HPDE6-E6E7 (cell line): ENCODE measurements around the gene FYCO1.

Experiments
- DNase-seq: peaks from one replicate; pipeline ENCODE4 v3.0.0; 2011; ENCODE audit warnings: missing footprints; ENCODE audit errors: extremely low spot score

The FYCO1 gene

DNA sequence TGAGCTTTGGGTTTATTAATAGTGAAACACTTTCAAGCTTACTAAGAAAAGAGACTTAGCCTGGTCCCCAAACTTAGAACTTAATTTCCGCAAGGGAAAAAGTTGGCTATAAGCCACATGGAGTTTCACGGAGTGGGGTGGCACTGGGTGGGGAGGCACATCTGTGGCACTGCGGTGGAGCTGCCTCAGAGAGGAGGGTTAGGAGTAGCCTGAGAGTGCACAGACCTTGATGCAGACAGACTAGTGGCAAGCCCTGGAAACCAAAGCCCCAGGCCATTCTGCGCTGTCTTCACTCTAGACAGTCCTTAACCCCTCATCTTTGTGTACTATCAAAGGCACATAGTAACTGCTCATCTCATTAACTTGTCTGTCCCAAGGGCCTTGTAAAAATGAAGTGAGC lies 30.4 kb downstream of the FYCO1 start:
- DNase-seq = no peak

DNA sequence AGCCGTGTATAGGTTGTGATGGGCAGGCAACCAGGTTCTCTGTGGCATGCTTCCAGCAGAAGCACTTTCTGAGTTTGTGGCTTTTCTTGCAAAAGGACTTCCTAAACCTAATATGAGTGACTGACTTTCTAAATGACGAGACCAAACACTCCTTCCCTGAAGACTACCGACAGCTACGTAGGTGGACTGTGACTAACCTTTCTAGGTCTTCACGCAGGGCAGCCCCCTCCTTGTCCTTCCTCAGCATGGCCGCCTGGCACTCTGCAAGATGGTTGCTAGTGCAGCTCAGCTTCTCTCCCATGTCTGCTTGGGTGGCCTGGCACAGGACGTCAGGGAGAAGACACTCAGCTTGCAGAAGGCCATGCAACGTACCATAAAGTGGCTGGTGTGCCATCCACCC lies 31.5 kb downstream of the FYCO1 start:
- DNase-seq = no peak

DNA sequence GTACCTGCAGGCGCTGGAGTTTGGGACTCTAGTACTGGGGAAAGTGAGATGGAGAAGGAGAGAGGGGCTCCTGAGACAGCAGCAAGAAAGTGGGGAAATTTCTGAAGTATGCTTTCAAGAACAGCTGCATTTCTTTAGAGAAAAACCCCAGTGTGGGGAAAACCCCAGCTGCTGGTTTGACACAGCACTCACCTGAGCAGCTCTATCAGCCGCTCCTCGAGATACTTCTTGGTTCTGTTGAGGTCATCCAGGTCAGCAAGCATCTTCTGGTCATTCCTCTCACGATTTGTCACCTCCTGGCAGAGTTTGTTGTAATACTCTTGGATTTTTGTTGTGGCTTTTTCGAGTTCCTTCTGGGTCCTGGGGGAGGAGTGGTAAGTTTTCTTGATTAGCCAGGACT lies 33.6 kb downstream of the FYCO1 start:
- no peak for DNase-seq

DNA sequence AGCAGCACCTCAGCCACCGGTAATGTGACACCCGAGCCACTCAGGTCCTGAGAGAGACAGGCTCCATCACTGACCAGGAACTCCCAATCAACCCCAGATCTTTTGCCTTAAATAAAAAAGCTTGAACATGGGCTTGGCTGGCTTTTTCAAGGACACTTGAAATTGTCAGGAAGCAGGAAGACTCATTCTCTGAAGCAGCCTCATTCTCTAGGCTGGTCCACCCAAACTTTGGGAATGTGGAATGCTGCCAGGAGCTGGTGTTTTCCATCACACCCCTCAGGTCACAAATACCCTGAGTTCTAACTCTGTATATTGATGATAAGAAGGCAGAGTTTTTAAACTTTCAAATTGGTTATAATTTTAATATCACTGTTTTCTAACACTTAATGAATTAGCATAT lies 35.3 kb downstream of the FYCO1 start:
- no peak for DNase-seq

DNA sequence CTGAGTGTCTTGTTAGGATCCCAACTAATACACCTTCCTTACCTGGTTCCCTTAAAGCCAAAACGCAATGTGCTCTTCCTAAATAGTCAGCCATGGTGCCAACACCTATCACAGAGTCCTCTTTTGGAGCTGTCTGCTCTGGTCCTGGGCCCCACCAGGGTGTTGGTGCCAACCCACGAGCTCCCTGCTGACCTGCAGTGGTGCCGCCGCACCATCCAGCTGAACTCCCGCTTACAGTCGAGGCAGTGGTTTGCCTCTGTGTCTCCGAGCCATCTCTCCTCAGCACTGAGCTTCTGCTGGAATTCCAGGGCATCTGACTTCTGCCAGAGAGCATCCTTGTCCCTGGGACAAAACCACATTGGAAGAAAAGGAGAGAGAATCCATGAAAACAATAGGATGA lies 36.4 kb downstream of the FYCO1 start:
- no peak for DNase-seq

- DNase-seq = no peak
These were observed 37.3 kb downstream of the FYCO1 start for GRCh38 chr3:45958321-45958791.

DNA sequence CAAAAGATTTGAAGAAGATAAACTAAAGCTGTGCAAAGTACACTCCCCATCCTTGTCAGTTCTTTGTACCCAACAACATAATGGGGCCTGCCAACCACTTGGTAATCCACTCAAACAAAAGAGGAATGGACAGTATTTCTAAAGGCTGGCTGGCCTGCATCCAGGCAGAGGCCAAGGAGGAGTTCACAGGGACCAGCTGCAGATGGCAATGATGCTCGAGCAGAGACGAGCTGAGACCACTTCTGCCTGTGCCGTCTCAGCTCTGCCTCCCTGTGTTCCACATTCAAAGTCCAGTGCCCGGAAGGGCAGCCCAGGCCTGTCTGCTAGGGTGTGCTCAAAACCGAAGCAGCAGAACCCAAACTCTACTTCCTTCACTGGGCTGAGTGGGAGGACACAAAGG lies 38.0 kb downstream of the FYCO1 start:
- DNase-seq = no peak

GRCh38 chr3:45955706-45956105 lies 39.9 kb downstream of the FYCO1 start:
- DNase-seq = no peak

DNA sequence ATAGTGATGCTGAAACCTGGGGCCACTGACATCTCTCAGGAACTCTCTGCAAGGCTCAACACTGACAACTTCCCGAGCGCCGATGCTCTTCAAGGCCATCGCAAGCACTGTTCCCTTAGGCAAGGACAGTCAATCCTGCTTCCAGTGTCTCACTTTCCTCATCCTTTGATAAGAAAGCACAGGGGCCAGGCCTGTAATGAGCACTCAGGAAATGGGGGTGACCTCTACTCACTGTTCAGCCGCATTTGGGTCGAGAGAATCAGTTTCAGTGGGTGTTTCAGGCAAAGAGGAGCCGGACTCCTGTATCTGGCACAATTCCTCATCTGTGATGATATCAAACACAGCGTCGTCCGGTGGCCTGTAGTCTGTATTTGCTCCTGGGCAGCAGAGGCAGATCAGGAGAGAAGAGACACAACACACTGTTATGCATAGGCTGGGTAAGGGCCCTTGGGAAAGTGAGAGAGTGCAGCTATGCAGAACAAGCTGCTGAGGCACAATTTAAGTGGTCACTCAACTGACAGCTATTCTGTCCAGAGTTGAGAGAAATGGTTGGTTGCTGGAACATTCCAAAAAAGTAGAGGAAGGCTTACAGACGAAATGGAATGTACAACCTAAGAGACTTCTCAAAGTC lies 40.5 kb downstream of the FYCO1 start:
- DNase-seq = no peak

DNA sequence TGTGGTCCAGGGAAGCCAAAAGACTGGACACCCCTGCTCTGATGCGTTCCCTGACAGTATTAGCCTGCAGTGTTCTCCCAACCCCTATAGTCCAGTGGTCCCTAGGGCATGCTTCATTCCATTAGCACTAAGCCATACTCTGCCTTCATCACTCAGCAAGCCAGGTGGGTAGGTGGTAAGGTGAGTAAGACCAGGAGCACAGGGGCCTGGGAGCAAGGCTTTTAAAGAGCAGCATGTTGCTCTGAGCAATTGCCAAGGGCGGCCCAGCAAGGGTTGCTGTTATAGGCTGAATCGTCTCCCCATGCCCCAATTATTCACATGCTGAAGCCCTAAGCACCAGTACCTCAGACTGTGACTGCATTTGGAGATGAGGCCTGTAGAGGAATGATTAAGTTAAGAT lies 41.3 kb downstream of the FYCO1 start:
- no peak for DNase-seq

DNA sequence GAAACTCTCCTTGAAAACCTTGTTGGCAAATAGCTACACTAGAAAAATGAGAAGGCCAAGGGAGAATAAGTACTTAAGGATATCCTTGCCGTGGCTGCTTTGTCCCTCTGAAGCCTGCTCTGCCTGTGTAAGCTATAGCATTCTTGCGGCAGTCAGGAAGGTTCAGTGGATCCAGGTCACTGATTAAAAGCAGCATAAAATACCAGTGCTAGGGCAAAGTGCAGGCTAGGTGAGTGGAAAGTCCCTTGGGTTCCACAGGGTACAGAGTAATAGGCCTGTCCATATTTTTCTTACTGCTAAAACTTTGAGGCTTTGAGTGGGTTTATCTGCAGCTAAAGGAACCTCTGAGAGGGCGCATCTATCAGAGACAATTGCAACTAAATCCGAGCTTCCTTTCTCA lies 42.1 kb downstream of the FYCO1 start:
- no peak for DNase-seq

- DNase-seq = no peak
These were observed 43.2 kb downstream of the FYCO1 start for GRCh38 chr3:45952456-45952855.

DNA sequence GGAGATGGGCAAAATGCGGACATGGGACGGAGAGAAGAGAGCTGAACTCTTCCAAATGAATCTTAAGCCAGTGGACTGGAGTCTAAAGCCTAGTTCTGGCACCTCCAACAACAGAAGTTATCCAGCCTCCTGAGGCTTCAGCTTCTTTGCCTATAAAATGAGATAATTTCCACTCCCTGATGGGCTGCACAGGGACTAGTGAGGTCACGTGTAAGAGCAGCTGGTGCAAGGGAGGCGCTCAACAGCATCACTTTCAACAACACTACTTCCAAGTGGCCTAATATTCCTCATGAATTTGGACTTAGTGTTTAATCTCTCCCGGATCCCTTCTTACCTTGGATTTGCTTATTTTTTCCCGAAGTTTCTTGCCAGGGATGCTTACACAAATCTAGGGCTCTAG lies 43.7 kb downstream of the FYCO1 start:
- no peak for DNase-seq

DNA sequence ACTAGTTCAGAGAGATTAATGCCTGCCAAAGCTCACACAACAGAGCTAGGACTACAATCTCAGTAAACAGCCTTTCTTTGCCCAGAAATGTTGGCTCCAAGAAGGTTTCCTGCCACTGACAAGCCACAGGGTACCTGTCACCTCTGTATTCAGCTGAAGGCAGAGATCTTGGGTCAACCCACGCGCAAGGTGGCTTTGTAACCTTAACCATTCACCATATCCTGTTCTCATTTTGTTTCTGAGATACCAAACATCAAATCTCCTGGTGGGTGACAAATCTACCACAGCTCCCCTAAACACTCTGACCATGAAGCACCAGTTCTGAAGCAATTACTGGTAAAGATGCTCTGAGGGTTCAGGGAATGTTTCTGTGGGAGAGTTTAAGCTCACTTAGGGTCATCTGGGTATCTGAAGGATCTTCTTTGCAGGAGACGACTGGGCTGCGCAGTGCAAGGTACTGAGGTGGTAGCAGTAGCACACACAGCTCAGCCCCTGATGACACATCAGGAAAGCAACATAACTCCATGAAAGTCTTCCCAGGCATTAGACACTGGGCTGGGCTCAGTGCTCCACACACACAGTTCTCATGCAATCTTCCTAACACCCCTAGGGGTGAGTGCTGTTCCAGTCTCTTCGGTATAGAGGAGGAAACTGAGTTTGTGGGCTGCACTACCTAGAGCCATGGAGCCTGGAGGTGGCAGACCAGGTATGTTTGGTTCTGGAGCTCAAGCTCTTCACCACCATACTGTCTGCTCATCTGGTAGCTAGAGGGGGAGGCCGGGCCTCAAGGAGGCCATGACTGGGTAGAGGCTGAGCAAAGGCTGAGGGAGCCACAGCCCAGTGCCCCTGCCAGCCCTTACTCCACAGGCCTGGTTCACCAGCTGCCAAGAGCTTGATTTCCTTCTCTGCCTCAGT lies 44.7 kb downstream of the FYCO1 start:
- no peak for DNase-seq

DNA sequence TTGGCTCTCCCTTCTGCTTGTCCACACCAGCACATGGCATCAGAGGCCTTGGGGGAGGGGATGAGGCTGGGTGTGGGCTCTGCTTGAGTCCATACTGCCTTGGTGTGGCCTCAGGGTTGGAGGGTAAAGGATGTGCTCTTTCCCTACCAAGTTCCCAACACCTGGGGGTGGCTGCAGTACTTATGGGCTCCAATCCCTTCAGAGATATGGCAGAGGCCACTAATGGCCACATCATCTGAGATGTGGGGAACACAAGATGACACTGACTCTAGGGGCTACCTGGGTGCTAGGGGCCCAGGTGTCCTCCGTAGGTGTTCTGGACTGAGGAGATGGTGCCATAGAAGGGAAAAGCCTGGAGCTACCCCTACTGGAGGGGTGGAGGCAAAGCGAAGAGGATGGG lies 45.5 kb downstream of the FYCO1 start:
- no peak for DNase-seq

GRCh38 chr3:45949432-45949831 lies 46.2 kb downstream of the FYCO1 start:
- DNase-seq = no peak

DNA sequence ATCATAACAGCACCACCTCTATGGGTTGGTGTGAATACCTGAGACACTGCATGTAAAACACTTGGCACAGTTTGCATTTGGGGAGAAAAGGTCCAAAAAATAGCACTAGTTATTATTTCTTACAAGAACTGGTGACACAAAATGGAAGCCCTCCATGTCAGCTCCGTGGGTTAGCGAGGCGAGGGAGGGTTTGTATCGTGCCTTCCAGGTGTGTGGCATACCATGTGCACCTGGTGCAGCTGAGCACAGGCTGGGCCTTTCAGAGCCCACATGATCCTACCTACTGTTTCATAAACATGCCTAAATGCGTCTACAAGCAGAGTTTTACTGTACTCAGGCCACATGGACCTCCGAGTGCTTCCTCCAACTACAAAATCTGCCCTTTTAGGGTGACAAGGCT lies 46.7 kb downstream of the FYCO1 start:
- no peak for DNase-seq

GRCh38 chr3:45948311-45948781 lies 47.3 kb downstream of the FYCO1 start:
- no peak for DNase-seq

DNA sequence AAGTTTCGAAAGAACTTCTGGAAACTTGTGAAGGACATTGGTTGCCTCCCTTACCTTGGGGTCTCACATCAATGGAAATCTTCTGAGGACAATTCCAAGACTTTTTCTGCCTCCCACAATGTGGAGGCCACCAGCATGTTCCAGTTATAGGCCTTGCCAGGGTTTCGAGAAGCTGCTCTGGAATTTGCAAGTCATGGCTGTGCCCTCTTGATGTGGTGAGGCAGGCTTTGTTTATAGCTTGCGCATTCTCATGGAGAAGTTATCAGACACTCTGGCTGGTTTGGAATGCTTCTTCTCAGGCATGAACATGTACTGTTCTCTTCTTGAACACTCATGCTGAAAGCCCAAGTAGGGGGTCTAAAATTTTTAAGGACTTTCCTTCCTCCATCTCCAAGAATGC lies 48.3 kb downstream of the FYCO1 start:
- no peak for DNase-seq

- DNase-seq = no peak
These were observed 48.7 kb downstream of the FYCO1 start for GRCh38 chr3:45946875-45947274.

GRCh38 chr3:45946307-45946706 lies 49.3 kb downstream of the FYCO1 start:
- no peak for DNase-seq

- no peak for DNase-seq
These were observed 50.6 kb downstream of the FYCO1 start for GRCh38 chr3:45944830-45945620.
